GF-D8 (cell line): Measurements from ENCODE around the gene FAM83D.
A peak's percentile ranks its signal among the peaks of the same experiment; 100 is the strongest.

ENCODE experiments used
- DNase-seq: peaks from one replicate; lab custom pipeline; 2025; lab: John Stamatoyannopoulos, UW

The FAM83D gene

GRCh38 chr20:38926142-38926933, at the start of gene FAM83D:
Gene FAM83D, plus strand, starts transcription at chr20:38926417. Its CDS starts 26 bp downstream, at chr20:38926443.
- DNase-seq: peak; percentile 96

GRCh38 chr20:38877483-38877882, 48.7 kb upstream of the FAM83D start:
- no peak for DNase-seq

- DNase-seq: no peak
These were observed 47.4 kb upstream of the FAM83D start for GRCh38 chr20:38878866-38879265.

- no peak for DNase-seq
These were observed 45.1 kb upstream of the FAM83D start for GRCh38 chr20:38880952-38881735.

- no peak for DNase-seq
These were observed 44.3 kb upstream of the FAM83D start for GRCh38 chr20:38881806-38882440.

GRCh38 chr20:38882600-38882999, 43.6 kb upstream of the FAM83D start:
- DNase-seq: no peak

- DNase-seq: no peak
These were observed 42.9 kb upstream of the FAM83D start for GRCh38 chr20:38883081-38883980.

- DNase-seq: no peak
These were observed 42.1 kb upstream of the FAM83D start for GRCh38 chr20:38883981-38884733.

- DNase-seq: no peak
These were observed 40.9 kb upstream of the FAM83D start for GRCh38 chr20:38885357-38885756.

GRCh38 chr20:38888059-38888831, 38.0 kb upstream of the FAM83D start:
- no peak for DNase-seq

GRCh38 chr20:38889050-38889449, 37.2 kb upstream of the FAM83D start:
- DNase-seq: no peak

- no peak for DNase-seq
These were observed 36.3 kb upstream of the FAM83D start for GRCh38 chr20:38889792-38890496.

GRCh38 chr20:38890497-38890818, 35.8 kb upstream of the FAM83D start:
- no peak for DNase-seq

- DNase-seq: no peak
These were observed 33.9 kb upstream of the FAM83D start for GRCh38 chr20:38892091-38892981.

- no peak for DNase-seq
These were observed 33.1 kb upstream of the FAM83D start for GRCh38 chr20:38893056-38893564.

- no peak for DNase-seq
These were observed 32.6 kb upstream of the FAM83D start for GRCh38 chr20:38893565-38894090.

- no peak for DNase-seq
These were observed 31.9 kb upstream of the FAM83D start for GRCh38 chr20:38894091-38894847.
